ENCODE data around the gene EIF2B4. TPM values are rescaled to one million over a fixed set of nuclear protein-coding genes. Genes with fewer than 3 reads are reported as not detected.

Gene EIF2B4
- total and polyA plus RNA-seq, 2 of the 13 experiments (the other 11 are each of a cell fraction or from before 2014, with no cell fraction given): 91.5 to 96.4 TPM

- TF ChIP-seq KIAA2018 (CRISPR knock-in tag; IDR thresholded peaks at IDR 0.05; ENCODE audit: borderline replicate concordance): no peak
- no peak for TF ChIP-seq TBP (CRISPR knock-in tag; IDR thresholded peaks at IDR 0.05)
- TF ChIP-seq ZNF30 (CRISPR knock-in tag; IDR thresholded peaks at IDR 0.05): peak; percentile 51; the same call in 1 of the 2 replicates
- TF ChIP-seq ZSCAN25 (CRISPR knock-in tag; IDR thresholded peaks at IDR 0.05): peak; percentile 43; the same call in 1 of the 2 replicates
- peak; percentile 71; the same call in 1 of the 2 replicates for TF ChIP-seq POGZ (CRISPR knock-in tag; IDR thresholded peaks at IDR 0.05)
- TF ChIP-seq ZFP36L2 (CRISPR knock-in tag; IDR thresholded peaks at IDR 0.05): peak; percentile 86; the same call in 1 of the 2 replicates
- peak; percentile 32 for TF ChIP-seq NFYC (CRISPR knock-in tag; IDR thresholded peaks at IDR 0.05)
- TF ChIP-seq KLF16 (CRISPR knock-in tag; IDR thresholded peaks at IDR 0.05): peak in 1 of 2 experiments; percentile 91; a peak in 2 of 4 replicates
- no peak for TF ChIP-seq RBAK (CRISPR knock-in tag; IDR thresholded peaks at IDR 0.05)
- 0 out of 2 replicates have a peak, but pooled peaks have one; percentile 5 for TF ChIP-seq ZNF234 (CRISPR knock-in tag; conservative IDR thresholded peaks at IDR 0.05)
- 0 out of 2 replicates have a peak, but pooled peaks have one; percentile 36 for TF ChIP-seq GTF3A (CRISPR knock-in tag; conservative IDR thresholded peaks at IDR 0.05)
- peak; percentile 100 for TF ChIP-seq HNRNPLL (IDR thresholded peaks at IDR 0.05; ENCODE audit: low read depth, low read length, poor library complexity, severe bottlenecking)
- TF ChIP-seq XBP1 (CRISPR knock-in tag; IDR thresholded peaks at IDR 0.05): no peak
- TF ChIP-seq ZNF367 (CRISPR knock-in tag; IDR thresholded peaks at IDR 0.05; ENCODE audit: borderline replicate concordance): no peak; the same call in 1 of the 2 replicates
- peak; percentile 71; the same call in 1 of the 2 replicates for TF ChIP-seq ZBTB4 (CRISPR knock-in tag; IDR thresholded peaks at IDR 0.05; ENCODE audit: borderline replicate concordance)
Measured at GRCh38 chr2:27356382-27357181, 13.6 kb downstream of the EIF2B4 start, which contains the start of gene GTF3C2 (continued).
